Right atrium auricular region (tissue), 2 donors: ENCODE data around the gene ITFG1. TPM values are rescaled to one million over a fixed set of nuclear protein-coding genes. Genes with fewer than 3 reads are reported as not detected.
"Not testable (repeated sequence)": the region's sequence is repeated elsewhere in the genome, so short reads cannot be mapped to it uniquely, and the experiment has no call there.

Experiments
- DNase-seq: peaks from one replicate; pipeline ENCODE4 v3.0.0-alpha.2; 2019; ENCODE audit warnings: low spot score
- H3K27ac ChIP-seq, 2 donors: fragments of 200-600 bp; sonication (generic); 1 replicate in 1 of 2; 2 replicates in 1 of 2; pipeline ENCODE4 v1.5.1; 2016 to 2019
- H3K27me3 ChIP-seq, 2 donors: fragments of 200-600 bp; sonication (generic); one replicate each; pipeline versions ENCODE4 v1.5.1 to v1.6.0; 2017 to 2019
- H3K36me3 ChIP-seq: fragments of 200-600 bp; sonication (generic); one replicate; pipeline ENCODE4 v1.5.1; 2016
- H3K4me1 ChIP-seq, 2 donors: fragments of 200-600 bp; sonication (generic); one replicate each; pipeline versions ENCODE4 v1.5.1 to v1.6.0; 2017 to 2019
- H3K4me3 ChIP-seq, 2 donors: fragments of 200-600 bp; sonication (generic); 1 replicate in 1 of 2; 2 replicates in 1 of 2; pipeline ENCODE4 v1.5.1; 2017 to 2019; ENCODE audit warnings: mild to moderate bottlenecking in 1 of 2, moderate library complexity in 1 of 2
- H3K9me3 ChIP-seq, 2 donors: fragments of 200-600 bp; sonication (generic); one replicate each; pipeline ENCODE4 v1.5.1; 2019
- total RNA-seq, 2 donors: library from RNA; depleted of rRNA; stranded (reverse); fragments of >200 nt; gene quantifications; one replicate each; pipeline ENCODE4 v1.1.0, GENCODE V29; 2016
- TF ChIP-seq, protein P1 (sequence below), 2 donors: fragments of 200-600 bp; sonication (generic); IDR thresholded peaks; one replicate each; pipeline ENCODE4 v1.5.1; 2019; ENCODE audit warnings: antibody characterized with exemption in 2 of 2

ITFG1 gene
- total RNA-seq, 2 donors from 2014 or later, result 40.3 to 79.6 TPM

DNA sequence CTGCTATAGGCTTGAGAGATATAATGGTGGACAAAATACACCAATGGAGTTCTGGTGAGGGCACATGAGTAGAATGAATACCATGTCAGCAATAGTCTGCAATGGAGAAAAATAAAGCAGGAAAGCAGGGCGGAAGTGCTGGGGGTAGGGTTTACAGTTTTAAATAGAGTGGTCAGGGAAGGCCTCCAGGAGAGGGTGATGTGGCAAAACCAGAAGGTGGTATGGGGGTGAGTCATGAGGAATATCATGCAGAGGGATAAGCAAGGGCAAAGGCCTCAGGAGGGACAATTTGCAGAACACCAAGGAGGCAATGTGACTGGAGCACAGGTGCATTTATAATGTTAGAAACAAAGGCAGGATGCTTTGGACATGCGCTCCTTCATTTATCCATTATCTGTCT is 102.0 kb downstream of the ITFG1 start:
- no peak for DNase-seq
- H3K9me3 ChIP-seq, result peaks cover 0 to 5% of the 10 kb centered on the region in 2 donors
- H3K27ac ChIP-seq, result no peak overlapping the region
- TF ChIP-seq, protein P1, sequence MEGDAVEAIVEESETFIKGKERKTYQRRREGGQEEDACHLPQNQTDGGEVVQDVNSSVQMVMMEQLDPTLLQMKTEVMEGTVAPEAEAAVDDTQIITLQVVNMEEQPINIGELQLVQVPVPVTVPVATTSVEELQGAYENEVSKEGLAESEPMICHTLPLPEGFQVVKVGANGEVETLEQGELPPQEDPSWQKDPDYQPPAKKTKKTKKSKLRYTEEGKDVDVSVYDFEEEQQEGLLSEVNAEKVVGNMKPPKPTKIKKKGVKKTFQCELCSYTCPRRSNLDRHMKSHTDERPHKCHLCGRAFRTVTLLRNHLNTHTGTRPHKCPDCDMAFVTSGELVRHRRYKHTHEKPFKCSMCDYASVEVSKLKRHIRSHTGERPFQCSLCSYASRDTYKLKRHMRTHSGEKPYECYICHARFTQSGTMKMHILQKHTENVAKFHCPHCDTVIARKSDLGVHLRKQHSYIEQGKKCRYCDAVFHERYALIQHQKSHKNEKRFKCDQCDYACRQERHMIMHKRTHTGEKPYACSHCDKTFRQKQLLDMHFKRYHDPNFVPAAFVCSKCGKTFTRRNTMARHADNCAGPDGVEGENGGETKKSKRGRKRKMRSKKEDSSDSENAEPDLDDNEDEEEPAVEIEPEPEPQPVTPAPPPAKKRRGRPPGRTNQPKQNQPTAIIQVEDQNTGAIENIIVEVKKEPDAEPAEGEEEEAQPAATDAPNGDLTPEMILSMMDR (IDR thresholded peaks at IDR 0.05), result no peak
- H3K36me3 ChIP-seq, result no peaks in the 10 kb centered on the region
- H3K27me3 ChIP-seq, result no peaks in the 10 kb centered on the region
- no peak overlapping the region for H3K4me3 ChIP-seq
- H3K4me1 ChIP-seq, result no peaks in the 10 kb centered on the region

DNA sequence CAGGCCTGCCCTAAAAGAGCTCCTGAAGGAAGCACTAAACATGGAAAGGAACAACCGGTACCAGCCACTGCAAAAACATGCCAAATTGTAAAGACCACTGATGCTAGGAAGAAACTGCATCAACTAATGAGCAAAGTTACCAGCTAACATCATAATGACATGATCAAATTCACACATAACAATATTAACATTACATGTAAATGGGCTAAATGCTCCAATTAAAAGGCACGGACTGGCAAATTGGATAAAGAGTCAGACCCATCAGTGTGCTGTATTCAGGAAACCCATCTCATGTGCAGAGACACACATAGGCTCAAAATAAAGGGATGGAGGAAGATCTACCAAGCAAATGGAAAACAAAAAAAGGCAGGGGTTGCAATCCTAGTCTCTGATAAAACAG is 111.8 kb downstream of the ITFG1 start:
- peaks cover 0 to 12% of the 10 kb centered on the region in 2 donors for H3K9me3 ChIP-seq
- H3K27ac ChIP-seq, H3K4me3 ChIP-seq, H3K27me3 ChIP-seq, DNase-seq, H3K36me3 ChIP-seq, H3K4me1 ChIP-seq: not testable (repeated sequence)

DNA sequence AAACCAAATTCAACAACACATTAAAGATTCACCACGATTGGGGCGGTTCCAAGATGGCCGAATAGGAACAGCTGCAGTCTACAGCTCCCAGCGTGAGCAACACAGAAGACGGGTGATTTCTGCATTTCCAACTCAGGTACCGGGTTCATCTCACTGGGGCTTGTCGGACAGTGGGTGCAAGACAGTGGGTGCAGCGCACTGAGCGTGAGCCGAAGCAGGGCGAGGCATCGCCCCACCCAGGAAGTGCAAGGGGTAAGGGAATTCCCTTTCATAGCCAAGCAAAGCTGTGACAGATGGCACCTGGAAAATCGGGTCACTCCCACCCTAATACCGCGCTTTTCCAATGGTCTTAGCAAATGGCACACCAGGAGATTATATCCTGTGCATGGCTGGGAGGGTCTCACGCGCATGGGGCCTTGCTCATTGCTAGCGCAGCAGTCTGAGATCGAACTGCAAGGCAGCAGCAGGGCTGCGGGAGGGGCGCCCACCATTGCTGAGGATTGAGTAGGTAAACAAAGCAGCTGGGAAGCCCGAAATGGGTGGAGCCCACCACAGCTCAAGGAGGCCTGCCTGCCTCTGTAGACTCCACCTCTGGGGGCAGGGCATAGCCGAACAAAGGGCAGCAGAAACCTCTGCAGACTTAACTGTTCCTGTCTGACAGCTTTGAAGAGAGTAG is 113.7 kb downstream of the ITFG1 start:
- not testable (repeated sequence) for H3K4me1 ChIP-seq, H3K27ac ChIP-seq, H3K27me3 ChIP-seq, H3K9me3 ChIP-seq, H3K36me3 ChIP-seq, DNase-seq, H3K4me3 ChIP-seq

DNA sequence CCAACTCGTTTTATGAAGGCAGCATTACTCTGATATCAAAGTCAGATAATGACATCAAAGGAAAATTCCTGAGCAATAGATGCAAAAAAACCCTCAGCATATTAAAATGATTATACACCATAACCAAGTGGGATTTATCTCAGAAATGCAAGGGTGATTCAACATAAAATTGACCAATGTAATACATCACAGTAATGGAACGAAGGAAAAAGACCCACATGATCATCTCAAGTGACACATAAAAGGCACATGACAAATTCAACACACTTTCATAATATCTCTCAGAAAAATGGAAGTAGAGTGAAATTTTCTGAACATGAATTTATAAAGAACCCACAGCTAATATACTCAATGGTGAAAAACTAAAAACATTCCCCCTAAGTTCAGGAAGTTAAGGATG is 118.8 kb downstream of the ITFG1 start:
- Histone ChIP-seq H3K4me3 (no peak overlapping the region), H3K27ac (no peak overlapping the region), H3K27me3 (no peaks in the 10 kb centered on the region), H3K36me3 (no peaks in the 10 kb centered on the region), H3K9me3 (peaks cover 0 to 18% of the 10 kb centered on the region in 2 donors), H3K4me1 (no peaks in the 10 kb centered on the region)
- TF ChIP-seq, protein P1 (IDR thresholded peaks at IDR 0.05), result no peak
- DNase-seq, result no peak

DNA sequence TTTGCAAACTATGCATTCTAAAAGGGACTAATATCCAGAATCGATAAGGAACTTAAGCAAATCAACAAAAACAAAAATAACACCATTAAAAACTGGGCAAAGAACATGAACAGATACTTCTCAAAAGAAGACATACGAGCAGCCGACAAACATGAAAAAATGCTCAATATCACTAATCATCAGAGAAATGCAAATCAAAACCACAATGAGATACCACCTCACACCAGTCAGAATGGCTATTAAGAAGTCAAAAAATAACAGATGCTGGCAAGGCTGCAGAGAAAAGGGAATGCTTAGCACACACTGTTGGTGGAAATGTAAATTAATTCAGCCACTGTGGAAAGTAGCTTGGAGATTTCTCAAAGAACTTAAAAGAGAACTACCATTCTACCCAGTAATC is 130.3 kb downstream of the ITFG1 start:
- not testable (repeated sequence) for H3K9me3 ChIP-seq, H3K4me1 ChIP-seq, H3K27me3 ChIP-seq, DNase-seq, H3K27ac ChIP-seq, H3K36me3 ChIP-seq, H3K4me3 ChIP-seq

DNA sequence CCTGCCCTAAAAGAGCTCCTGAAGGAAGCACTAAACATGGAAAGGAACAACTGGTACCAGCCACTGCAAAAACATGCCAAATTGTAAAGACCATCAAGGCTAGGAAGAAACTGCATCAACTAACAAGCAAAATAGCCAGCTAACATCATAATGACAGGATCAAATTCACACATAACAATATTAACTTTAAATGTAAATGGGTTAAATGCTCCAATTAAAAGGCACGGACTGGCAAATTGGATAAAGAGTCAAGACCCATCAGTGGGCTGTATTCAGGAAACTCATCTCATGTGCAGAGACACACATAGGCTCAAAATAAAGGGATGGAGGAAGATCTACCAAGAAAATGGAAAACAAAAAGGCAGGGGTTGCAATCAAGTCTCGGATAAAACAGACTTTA is 136.6 kb downstream of the ITFG1 start:
- not testable (repeated sequence) for H3K4me1 ChIP-seq, H3K27ac ChIP-seq, H3K27me3 ChIP-seq, H3K9me3 ChIP-seq, H3K36me3 ChIP-seq, H3K4me3 ChIP-seq, DNase-seq

DNA sequence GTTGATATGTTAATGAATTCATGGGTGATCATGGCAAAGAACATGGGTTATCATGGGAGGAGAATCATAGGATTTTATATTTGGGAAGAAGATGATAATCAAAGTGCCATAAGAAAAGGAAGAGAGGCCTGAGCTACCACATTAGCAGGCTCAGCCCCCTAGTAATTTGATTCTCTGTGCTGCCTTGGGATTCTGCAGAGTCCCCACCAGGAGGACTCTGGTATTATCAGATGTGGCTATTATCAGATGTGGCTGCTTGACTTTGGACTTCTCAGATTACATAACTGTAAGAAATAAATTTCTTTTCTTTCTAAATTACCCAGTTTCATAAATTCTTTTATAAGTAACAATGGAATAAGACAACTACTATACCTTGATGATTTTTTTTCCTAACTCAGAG is 137.6 kb downstream of the ITFG1 start:
- H3K4me1 ChIP-seq, result no peaks in the 10 kb centered on the region
- no peak for DNase-seq
- TF ChIP-seq, protein P1 (IDR thresholded peaks at IDR 0.05), result no peak
- H3K27ac ChIP-seq, result no peak overlapping the region
- no peaks in the 10 kb centered on the region for H3K27me3 ChIP-seq
- no peak overlapping the region for H3K4me3 ChIP-seq
- H3K36me3 ChIP-seq, result no peaks in the 10 kb centered on the region
- no peaks in the 10 kb centered on the region for H3K9me3 ChIP-seq

DNA sequence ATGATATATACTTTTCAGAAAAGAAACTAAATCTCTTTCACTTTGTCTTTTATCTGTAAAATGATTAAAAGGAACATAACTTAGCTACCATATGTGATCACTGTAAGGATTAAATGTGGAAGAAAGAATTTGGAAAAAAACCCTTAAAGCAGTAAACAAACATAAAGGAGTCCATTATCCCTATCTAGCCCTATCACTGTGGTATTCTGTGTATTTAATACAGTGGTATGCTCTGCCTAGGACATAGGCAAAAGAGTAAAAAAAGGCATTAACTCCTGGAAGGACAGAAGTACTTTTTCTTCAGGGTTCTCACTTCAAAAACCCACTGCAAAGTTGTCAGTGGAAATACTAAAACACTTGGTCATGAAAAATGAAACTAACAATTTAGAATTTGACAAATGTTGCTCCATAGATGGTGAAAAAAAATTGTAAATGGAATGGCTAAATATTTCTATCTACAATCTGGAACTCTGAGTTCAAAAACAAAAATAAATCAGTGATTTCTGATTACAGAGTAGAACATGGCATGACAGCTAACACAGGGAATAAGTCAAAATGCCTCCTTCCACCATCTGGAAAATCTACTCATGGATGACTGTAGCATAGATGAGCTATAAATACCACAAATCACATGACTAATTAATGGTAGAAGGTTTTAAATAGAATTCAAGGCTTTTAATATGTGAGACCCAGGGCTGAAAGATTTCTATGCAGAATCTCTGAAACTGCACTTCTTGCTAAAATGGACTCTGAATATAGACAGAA is 140.1 kb downstream of the ITFG1 start:
- Histone ChIP-seq H3K9me3 (no peaks in the 10 kb centered on the region), H3K36me3 (no peaks in the 10 kb centered on the region), H3K4me1 (no peaks in the 10 kb centered on the region), H3K27me3 (no peaks in the 10 kb centered on the region), H3K27ac (no peak overlapping the region), H3K4me3 (no peak overlapping the region)
- no peak for DNase-seq
- TF ChIP-seq, protein P1 (IDR thresholded peaks at IDR 0.05), result no peak
